Activated naive CD4-positive, alpha-beta T cell treated with anti-CD3 and anti-CD28 coated beads, Interleukin-2, amount 10 ng/mL, durations not matched to agents 7 days and 5 days (primary cell): ENCODE data around the gene NECAP2.

ENCODE experiments used
- CTCF ChIA-PET: fragments of 350-600 bp; sonication (Branson Sonifier 250); formaldehyde crosslinking; loops from one replicate; lab custom pipeline; 2021; ENCODE audit warnings: antibody characterized with exemption; lab: Charles Lee
- DNase-seq: peaks from one replicate; pipeline ENCODE4 v3.0.0-alpha.2; 2020
- H3K27ac Mint-ChIP-seq: one replicate; pipeline ENCODE4 v1.8.0; 2021; ENCODE audit warnings: mild to moderate bottlenecking, moderate library complexity, mixed read lengths
- H3K27me3 Mint-ChIP-seq: one replicate; pipeline ENCODE4 v1.8.0; 2021; ENCODE audit warnings: mild to moderate bottlenecking, mixed read lengths
- H3K36me3 Mint-ChIP-seq: one replicate; pipeline ENCODE4 v1.8.0; 2021; ENCODE audit warnings: mixed read lengths
- H3K4me1 Mint-ChIP-seq: one replicate; pipeline ENCODE4 v1.8.0; 2021; ENCODE audit warnings: mixed read lengths
- H3K4me3 Mint-ChIP-seq: one replicate; pipeline ENCODE4 v1.8.0; 2021; ENCODE audit warnings: mild to moderate bottlenecking, moderate library complexity, mixed read lengths
- H3K9me3 Mint-ChIP-seq: one replicate; pipeline ENCODE4 v1.8.0; 2021; ENCODE audit warnings: mixed read lengths

Gene NECAP2

GRCh38 chr1:16440470-16441281 is at the start of gene NECAP2:
NECAP2 (plus strand) TSS chr1:16440724; CDS start chr1:16440762, 38 bp downstream.
- CTCF ChIA-PET, result interaction anchor here (0.9 to 2.0 kb wide), 12 partner anchors 10 to 180 kb away, joined by 3 to 12 read pairs (median 4); no protein-coding TSS in a partner anchor
- Mint-ChIP-seq H3K27me3 (peaks cover 13% of the 10 kb centered on the region), H3K36me3 (peaks cover 32% of the 10 kb centered on the region), H3K4me1 (peaks cover 45% of the 10 kb centered on the region), H3K4me3 (peak within 1 kb of the TSS; percentile 87), H3K27ac (peak within 1 kb of the TSS; percentile 89), H3K9me3 (no peaks in the 10 kb centered on the region)
- DNase-seq, result peak; percentile 95

DNA sequence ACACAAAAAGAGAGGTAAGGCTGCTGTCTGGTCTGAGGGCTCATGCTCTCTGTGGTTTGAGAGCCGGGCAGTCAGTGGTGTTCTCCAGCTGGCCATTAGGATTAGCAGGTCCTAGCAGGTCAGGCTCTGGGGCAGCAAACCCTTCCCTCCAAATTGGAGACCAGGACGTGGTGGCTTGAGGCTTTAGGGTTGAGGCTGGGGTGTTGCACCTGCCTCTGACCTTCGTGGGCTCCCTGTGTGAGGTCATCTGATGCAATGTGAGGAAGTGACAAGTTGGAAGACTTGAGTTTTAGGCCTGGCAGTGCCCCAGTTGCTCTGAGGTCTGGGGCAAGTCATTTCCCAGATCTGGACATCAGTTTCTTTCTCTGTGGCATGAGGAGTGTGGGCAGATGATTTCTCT is 49.1 kb upstream of the NECAP2 start:
- Mint-ChIP-seq H3K9me3 (no peaks in the 10 kb centered on the region), H3K4me1 (peaks cover 52% of the 10 kb centered on the region), H3K27ac (peak overlapping the region; percentile 72), H3K27me3 (no peaks in the 10 kb centered on the region), H3K4me3 (no peak overlapping the region), H3K36me3 (peaks cover 28% of the 10 kb centered on the region)
- DNase-seq, result no peak
- CTCF ChIA-PET, result no interaction called here

DNA sequence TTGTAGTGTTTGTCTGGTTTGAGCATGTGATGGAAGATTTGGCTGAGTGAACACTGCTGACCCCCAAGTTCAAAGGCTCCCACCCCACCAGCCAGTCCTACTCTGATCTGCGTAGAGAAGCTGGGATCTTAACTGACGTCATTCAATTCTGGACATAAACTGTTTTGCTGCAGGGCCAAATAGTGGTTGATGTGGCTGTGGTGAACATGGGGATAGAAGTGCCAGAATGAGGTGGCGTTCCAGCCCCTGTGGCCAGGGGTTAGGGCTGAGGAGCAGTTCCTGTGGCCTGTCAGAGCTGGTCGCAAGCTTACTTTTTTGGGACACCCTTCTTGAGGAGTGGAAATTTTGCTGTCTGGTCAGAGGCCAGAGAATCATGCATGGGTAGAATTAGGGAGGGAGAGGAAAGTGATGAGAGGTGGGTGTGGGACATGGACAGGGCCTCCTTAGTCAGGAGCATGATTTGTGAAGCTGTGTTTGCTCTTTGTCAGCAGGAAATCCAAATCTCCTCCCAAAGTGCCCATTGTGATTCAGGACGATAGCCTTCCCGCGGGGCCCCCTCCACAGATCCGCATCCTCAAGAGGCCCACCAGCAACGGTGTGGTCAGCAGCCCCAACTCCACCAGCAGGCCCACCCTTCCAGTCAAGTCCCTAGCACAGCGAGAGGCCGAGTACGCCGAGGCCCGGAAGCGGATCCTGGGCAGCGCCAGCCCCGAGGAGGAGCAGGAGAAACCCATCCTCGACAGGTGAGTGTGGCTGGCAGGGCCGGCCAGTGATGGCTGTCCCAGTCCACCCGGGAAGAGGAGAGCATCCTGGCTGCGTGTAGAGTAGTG is 47.6 kb upstream of the NECAP2 start:
- Mint-ChIP-seq H3K4me1 (peaks cover 39% of the 10 kb centered on the region), H3K4me3 (no peak overlapping the region), H3K27ac (peak overlapping the region; percentile 58), H3K9me3 (no peaks in the 10 kb centered on the region), H3K36me3 (peaks cover 25% of the 10 kb centered on the region), H3K27me3 (no peaks in the 10 kb centered on the region)
- CTCF ChIA-PET, result no interaction called here
- no peak for DNase-seq

DNA sequence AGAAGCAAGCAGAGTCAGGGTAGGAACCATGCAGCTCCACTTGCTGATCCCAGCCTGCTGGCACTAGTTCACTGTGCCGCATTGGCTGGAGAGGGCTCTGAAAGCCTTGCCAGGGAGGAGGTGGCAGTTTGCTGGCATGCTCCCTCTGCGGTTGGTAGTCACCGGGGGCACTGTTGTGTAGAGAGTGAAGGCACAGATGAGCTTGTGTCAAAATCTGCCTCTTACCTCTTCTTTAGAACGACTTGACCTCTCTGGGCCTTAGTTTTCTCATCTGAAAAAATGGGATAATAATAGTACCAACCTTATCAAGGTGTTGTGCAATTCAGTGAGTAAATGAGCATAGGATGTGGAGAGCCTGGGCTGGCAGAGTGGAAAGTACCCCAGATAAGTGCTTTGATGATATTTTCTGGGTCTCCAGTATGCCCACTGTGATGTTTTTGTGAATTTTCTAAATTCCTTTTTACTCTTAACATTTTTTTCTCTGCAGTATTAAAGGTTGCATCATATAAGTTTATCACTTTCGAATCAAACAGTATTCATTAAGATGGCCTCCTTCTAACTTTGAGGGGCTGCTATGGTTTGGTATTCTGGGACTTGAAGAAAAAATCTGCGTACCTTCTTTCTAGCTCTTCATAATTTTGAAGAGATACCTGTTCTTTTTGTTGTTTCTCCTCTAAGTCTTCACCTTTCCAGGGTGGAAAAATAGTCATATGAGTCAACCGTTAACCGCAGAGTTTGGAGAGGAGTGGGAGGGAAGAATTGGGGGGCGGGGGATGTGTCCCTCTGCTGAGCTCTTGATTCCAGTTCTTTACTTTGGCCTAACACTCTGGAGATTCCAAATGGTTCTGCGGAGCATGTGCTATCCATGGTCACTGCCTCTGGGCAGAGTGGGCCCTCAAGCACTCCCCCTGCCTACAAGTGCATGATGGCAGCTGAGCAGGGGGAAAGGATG is 46.7 kb upstream of the NECAP2 start:
- Mint-ChIP-seq H3K9me3 (no peaks in the 10 kb centered on the region), H3K27me3 (no peaks in the 10 kb centered on the region), H3K4me1 (peaks cover 36% of the 10 kb centered on the region), H3K4me3 (no peak overlapping the region), H3K36me3 (peaks cover 27% of the 10 kb centered on the region), H3K27ac (peak overlapping the region; percentile 22)
- DNase-seq, result no peak
- CTCF ChIA-PET, result no interaction called here

- Mint-ChIP-seq H3K9me3 (no peaks in the 10 kb centered on the region), H3K36me3 (peaks cover 34% of the 10 kb centered on the region), H3K27me3 (no peaks in the 10 kb centered on the region), H3K4me1 (peaks cover 31% of the 10 kb centered on the region), H3K4me3 (no peak overlapping the region), H3K27ac (peak overlapping the region; percentile 65)
- CTCF ChIA-PET, result no interaction called here
- DNase-seq, result no peak
Measured at GRCh38 chr1:16394977-16395376, 45.5 kb upstream of the NECAP2 start.

DNA sequence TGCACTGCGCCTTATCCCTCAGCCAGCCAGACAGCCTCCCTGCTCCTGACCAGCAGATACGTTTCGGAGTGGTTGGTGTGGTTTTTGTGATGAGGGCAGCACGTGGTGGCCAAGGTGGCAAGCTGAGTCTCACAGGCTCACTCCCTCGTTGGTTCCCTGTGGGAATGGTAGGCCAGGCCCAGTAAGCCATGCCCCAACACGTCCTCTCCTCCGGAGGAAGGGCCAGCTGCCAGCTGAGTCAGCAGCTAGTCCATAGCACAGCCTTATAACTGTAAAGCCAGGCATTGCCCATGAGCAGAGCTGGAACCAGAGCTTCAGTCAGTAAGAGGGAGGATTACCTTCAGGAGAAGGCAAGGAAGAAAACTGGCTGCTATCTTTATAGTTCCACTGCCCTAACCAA is 43.9 kb upstream of the NECAP2 start:
- H3K36me3 Mint-ChIP-seq, result peaks cover 25% of the 10 kb centered on the region
- peaks cover 15% of the 10 kb centered on the region for H3K4me1 Mint-ChIP-seq
- H3K27me3 Mint-ChIP-seq, result no peaks in the 10 kb centered on the region
- H3K4me3 Mint-ChIP-seq, result no peak overlapping the region
- peak overlapping the region; percentile 37 for H3K27ac Mint-ChIP-seq
- CTCF ChIA-PET, result no interaction called here
- DNase-seq, result no peak
- H3K9me3 Mint-ChIP-seq, result no peaks in the 10 kb centered on the region

DNA sequence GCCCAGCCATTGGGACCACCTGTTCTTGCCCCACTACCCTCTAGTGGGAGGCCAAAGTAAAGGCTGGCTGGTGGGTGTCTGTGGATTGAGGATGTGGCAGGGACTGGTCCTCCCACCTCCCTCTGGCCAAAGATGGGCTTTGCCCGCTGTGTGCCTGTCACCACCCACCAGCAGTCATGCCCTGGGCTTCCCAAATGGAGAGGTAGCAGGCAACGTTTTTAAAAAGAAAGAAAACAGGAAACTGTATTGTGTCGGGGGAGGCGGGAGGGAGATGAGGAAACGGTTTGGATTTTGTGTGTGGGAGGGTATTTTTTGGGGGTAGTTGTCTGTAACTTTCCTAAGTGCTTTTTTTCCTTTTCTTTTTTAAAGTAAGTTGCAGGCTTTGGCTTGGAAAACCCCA is 43.4 kb upstream of the NECAP2 start:
- H3K4me3 Mint-ChIP-seq, result no peak overlapping the region
- H3K9me3 Mint-ChIP-seq, result no peaks in the 10 kb centered on the region
- no peaks in the 10 kb centered on the region for H3K27me3 Mint-ChIP-seq
- peaks cover 25% of the 10 kb centered on the region for H3K36me3 Mint-ChIP-seq
- CTCF ChIA-PET, result no interaction called here
- peaks cover 10% of the 10 kb centered on the region for H3K4me1 Mint-ChIP-seq
- no peak for DNase-seq
- no peak overlapping the region for H3K27ac Mint-ChIP-seq

- DNase-seq, result no peak
- Mint-ChIP-seq H3K4me1 (no peaks in the 10 kb centered on the region), H3K4me3 (no peak overlapping the region), H3K27me3 (no peaks in the 10 kb centered on the region), H3K36me3 (peaks cover 20% of the 10 kb centered on the region), H3K27ac (peak overlapping the region; percentile 11), H3K9me3 (no peaks in the 10 kb centered on the region)
- CTCF ChIA-PET, result no interaction called here
Measured at GRCh38 chr1:16398371-16398953, 42.1 kb upstream of the NECAP2 start.

DNA sequence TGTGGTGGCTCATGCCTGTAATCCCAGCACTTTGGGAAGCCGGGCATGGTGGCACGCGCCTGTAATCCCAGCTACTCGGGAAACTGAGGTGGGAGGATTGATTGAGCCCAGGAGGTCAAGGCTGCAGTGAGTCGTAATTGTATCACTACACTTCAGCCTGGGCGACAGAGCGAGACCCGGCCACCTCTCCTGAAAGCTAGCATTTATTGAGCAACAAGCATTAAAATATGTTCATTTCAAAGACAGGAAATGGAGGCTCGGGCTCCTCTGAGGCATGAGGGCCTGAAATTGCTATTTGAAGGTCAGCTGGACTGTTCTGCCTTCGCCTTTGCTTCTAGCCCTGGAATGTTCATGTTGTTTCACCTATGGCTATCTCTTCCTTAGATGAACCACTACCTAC is 37.8 kb upstream of the NECAP2 start:
- DNase-seq, result no peak

DNA sequence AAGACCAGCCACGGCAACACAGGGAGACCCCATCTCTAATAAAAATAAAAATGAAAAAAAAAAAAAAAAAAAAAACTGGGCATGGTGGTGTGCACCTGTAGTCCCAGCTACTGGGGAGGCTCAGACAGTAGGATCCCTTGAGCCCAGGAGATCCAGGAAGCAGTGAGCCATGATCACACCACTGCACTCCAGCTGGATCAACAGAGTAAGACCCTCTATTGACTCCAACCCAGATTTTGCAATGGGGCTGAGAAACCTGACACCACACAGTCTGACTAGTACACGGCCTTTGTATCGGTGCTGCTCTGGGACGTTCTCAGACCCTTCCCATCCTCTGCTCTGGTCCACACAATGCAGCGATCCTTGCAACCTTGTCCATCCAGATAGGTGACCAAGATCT is 35.1 kb upstream of the NECAP2 start:
- H3K4me1 Mint-ChIP-seq, result no peaks in the 10 kb centered on the region
- DNase-seq, result no peak
- no peak overlapping the region for H3K27ac Mint-ChIP-seq
- CTCF ChIA-PET, result no interaction called here
- no peak overlapping the region for H3K4me3 Mint-ChIP-seq
- H3K9me3 Mint-ChIP-seq, result no peaks in the 10 kb centered on the region
- peaks cover 32% of the 10 kb centered on the region for H3K27me3 Mint-ChIP-seq
- no peaks in the 10 kb centered on the region for H3K36me3 Mint-ChIP-seq

More for the DNA sequence above, 37.8 kb upstream of the NECAP2 start:
- CTCF ChIA-PET, result no interaction called here
- Mint-ChIP-seq H3K4me1 (no peaks in the 10 kb centered on the region), H3K4me3 (no peak overlapping the region), H3K27me3 (peaks cover 13% of the 10 kb centered on the region), H3K9me3 (no peaks in the 10 kb centered on the region), H3K36me3 (peaks cover 10% of the 10 kb centered on the region), H3K27ac (no peak overlapping the region)

- Mint-ChIP-seq H3K9me3 (no peaks in the 10 kb centered on the region), H3K4me1 (no peaks in the 10 kb centered on the region), H3K27ac (no peak overlapping the region), H3K36me3 (no peaks in the 10 kb centered on the region), H3K27me3 (peaks cover 37% of the 10 kb centered on the region), H3K4me3 (no peak overlapping the region)
- CTCF ChIA-PET, result no interaction called here
- DNase-seq, result no peak
Measured at GRCh38 chr1:16406868-16407267, 33.7 kb upstream of the NECAP2 start.

DNA sequence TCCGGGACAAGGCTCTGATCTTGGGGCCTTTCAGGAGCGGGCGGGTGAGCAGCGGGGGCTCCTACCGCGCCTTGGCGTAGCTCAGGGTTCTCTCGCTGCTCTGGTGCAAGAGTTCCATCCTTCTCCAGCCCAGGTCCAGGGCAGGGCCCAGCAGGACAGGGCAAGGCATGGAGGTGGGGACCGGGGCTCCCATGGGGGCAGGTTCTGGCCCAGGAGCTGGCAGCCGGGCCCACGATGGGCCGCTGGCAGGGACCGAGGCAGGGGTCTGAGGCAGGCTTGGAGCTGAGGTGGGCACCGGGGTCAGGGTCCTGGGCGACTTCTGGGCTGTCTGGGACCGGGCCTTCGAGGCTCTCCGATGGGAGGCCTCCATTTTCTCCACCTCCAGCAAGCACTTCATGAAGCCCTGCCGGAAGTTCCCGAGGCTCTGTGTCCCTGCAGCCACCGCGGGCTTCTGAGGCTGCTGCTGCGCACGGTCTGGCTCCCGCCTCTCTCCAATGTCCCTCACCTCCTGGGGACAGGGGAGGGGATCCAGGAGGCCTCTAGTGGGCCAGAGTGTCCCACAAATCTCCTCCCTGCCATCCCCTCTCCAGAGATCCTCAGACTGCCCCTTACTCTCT is 30.9 kb upstream of the NECAP2 start:
- Mint-ChIP-seq H3K4me3 (no peak overlapping the region), H3K4me1 (no peaks in the 10 kb centered on the region), H3K9me3 (no peaks in the 10 kb centered on the region), H3K27me3 (peaks cover 49% of the 10 kb centered on the region), H3K27ac (no peak overlapping the region), H3K36me3 (no peaks in the 10 kb centered on the region)
- no peak for DNase-seq
- CTCF ChIA-PET, result no interaction called here

DNA sequence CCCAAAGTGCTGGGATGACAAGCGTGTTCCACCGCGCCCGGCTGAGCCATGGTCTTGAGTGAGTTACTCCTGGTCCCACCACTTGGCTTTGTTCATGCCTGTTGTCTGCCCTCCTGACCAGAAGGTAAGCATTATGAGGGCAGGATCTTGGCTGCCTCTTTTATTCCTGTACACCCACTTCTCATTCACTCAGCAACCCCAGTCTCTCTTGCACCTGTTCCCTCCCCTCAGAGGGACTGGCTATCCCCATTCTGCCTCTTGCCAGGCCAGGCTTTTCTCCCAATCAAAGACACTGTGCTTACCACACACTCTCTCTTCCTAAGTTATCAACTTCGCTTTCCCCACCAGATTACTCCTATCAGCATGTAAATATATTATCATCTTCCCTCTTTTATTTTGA is 29.7 kb upstream of the NECAP2 start:
- peaks cover 45% of the 10 kb centered on the region for H3K27me3 Mint-ChIP-seq
- no peak for DNase-seq
- H3K4me1 Mint-ChIP-seq, result no peaks in the 10 kb centered on the region
- H3K4me3 Mint-ChIP-seq, result no peak overlapping the region
- H3K27ac Mint-ChIP-seq, result no peak overlapping the region
- no peaks in the 10 kb centered on the region for H3K9me3 Mint-ChIP-seq
- no peaks in the 10 kb centered on the region for H3K36me3 Mint-ChIP-seq
- CTCF ChIA-PET, result no interaction called here
